Stimulated activated CD4-positive, alpha-beta T cell treated with anti-CD3 and anti-CD28 coated beads, Interleukin-4, amount 100 ng/mL, for 48 hours (primary cell): Measurements from ENCODE around the gene GGTLC1.
"Not testable (repeated sequence)": the region's sequence is repeated elsewhere in the genome, so short reads cannot be mapped to it uniquely, and the experiment has no call there.

Experiments used
- DNase-seq, 2 donors: peaks; one replicate each; pipeline ENCODE4 v3.0.0-alpha.2; 2020; ENCODE audit warnings: low read depth in 2 of 2

The GGTLC1 gene

DNA sequence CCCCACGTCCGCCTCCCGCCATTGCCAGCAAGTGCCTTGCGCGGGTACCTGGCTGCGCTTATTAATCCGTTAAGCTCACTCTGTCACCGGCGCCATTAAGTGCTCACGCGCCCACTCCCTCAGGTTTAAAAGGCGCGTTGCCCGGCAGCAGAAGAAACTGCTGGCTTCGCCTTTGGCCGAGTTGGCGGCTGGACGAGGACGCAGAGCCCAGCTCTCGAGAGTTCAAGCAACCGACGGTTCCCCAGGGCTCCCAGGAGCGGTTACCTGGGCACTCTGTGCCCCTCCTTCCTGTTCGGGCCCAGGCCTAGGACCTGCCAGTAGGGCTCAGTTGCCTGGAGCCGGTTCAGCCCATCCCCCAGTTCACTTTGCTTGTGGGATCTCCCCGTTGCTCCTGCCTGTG lies at the start of gene GGTLC1:
TSS of gene GGTLC1 (minus strand) at position 219 of the 400 bp plus-strand sequence. CDS start 2,168 bp downstream, outside the sequence.
- no peak for DNase-seq

DNA sequence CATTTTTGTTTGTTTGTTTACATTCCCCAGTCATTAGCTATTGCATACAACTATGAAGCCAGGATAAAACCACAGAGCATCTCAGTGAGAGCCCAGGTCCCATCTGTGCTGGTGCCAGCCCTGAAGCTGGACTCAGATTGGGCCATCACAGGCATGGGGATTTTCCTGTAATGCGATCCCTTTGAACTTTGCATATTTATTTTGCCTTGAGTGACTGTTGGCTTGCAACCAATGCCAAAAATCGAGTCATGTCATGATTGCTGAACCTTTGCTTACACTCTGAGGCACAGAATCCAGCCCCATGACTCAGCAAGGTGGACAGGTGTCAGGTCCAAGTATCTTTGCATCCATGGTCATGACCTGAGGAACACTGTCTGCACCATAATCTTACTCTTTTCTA lies 46.2 kb upstream of the GGTLC1 start:
- DNase-seq = no peak

DNA sequence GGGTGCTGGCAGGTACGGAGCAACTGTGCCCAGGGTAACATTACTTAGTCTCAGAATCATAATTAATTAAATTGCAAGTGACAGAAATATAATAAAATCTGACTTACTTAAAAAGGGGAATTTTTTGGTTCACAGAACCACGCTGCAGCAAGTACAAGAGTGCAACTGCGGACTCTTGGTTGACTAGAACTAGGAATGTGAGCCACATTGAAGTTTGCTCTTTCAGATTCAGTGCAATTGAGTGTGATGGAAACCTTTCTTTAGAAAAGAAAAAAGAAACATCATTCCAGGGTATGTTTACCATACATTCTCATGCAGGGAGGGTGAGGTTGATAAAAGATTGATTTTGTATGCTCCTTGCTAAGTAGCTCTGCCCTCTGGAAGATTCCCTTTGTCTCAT lies 45.0 kb upstream of the GGTLC1 start:
- DNase-seq = no peak

DNA sequence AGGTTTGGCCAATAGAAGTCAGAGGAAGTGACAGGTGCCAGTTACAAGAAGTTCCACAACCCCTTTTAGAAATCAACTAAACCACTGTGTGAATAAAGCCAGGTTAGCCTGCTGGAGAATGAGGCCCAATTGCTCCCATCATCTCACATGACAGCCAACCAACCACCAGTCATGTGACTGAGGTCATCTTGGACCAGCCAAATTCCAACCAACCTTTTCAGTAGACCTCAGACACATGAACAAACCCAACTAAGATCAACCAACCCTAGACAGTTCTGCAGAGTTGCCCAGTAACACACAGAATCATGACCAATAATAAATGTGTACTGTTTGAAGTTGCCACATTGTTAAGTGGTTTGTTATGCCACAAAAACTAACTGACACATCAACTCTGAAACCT lies 44.6 kb upstream of the GGTLC1 start:
- no peak for DNase-seq

DNA sequence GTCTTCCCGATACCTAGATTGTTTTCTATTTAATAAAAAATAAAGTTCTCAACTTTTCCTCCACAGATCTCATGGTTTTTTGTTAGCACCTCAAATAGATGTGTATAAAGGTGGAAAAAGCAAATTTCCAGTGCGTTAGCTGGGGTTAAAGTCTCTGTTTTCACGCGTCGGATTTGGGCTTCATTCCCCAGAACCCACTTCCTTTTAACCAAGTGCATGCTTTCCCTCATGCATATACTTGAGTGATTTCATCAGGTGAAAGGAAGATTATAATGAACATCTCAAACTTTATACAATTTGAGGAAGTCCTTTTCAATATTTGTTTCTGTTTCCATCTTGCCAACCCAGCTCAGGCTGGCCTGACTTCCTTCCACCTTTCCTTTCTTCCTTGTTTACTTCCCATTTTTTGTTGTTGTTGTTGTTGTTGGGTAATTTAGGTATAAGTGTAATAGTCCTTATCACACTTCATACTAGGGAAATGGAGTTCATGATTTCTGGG lies 43.9 kb upstream of the GGTLC1 start:
- DNase-seq = no peak

DNA sequence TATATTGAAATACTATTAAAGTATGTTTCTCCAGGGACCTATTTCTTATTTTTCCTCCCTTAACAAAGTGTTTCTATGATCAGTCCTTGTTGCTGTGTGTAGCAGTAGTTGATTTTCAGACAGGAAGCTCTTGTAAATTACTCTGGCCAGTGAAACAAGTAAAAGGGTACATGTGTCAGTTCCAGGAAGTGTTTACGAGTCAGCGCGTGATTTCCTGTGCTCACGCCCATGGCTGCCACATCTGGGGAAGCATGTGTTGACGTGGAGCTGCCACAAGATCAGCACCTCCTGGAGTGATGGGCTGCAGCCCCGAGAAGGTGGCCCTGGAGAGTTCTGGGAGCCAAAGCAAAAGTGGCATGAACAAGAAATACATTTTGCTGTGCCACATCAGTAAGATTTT lies 38.6 kb upstream of the GGTLC1 start:
- peak; percentile 45 to 55 for DNase-seq

DNA sequence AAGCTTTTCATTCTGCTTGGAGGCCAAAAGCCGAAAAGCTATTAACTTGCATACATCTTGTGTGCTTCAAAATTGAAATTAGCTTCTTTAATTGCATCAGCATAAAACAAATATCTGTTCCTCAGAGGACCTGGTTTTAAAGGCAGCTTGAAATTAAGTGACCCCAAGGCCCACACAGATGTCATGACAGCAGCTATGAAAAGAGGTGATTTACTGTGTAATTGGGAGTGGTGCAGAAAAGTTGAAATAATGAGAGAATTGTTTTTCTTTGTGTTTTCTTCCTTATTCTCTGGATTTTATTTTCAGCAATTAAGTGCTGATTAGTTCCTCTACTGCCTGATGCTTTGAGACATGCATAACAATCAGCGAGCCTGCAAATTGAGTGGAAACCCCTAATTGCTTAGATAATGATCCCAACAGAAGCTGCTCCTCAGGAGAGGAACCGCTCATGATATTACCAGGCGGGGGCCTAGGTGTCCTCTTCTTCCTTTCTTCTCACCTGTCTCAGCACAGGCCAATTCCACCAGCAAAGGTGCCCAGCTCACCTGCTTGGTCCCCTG lies 34.1 kb upstream of the GGTLC1 start:
- no peak for DNase-seq

DNA sequence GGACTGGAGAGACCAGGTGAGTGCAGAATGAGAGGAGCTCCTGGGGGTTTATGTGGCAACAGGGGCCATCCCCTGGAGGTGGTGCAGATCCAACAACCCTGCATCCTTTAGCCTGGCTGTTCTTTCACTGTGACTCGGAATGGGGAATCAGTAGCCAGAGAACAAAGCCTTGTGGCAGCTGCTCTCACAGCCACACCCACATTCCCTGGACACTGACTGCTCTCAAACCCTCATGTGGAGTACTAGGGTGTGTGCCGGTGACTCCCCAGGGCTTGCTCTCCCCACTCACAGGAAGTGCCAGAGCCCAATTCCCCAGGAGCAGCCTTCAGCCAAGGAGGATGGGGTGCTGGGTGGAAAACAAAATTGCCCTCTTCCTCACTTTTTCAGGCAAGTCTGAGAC lies 30.2 kb upstream of the GGTLC1 start:
- no peak for DNase-seq

DNA sequence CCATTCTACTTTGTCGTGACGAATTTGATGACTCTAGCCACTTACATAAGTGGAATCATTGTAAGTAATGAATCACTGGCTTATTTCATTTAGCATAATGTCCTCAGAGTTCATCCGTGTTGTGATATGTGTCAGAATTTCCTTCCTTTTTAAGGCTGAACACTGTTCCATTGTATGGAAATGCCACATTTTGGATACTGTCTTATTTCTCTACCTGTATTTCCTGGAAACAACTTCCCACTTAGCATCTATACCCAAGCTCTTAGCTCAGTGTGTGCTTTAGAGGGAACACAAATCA lies 28.8 kb upstream of the GGTLC1 start:
- DNase-seq = no peak

DNA sequence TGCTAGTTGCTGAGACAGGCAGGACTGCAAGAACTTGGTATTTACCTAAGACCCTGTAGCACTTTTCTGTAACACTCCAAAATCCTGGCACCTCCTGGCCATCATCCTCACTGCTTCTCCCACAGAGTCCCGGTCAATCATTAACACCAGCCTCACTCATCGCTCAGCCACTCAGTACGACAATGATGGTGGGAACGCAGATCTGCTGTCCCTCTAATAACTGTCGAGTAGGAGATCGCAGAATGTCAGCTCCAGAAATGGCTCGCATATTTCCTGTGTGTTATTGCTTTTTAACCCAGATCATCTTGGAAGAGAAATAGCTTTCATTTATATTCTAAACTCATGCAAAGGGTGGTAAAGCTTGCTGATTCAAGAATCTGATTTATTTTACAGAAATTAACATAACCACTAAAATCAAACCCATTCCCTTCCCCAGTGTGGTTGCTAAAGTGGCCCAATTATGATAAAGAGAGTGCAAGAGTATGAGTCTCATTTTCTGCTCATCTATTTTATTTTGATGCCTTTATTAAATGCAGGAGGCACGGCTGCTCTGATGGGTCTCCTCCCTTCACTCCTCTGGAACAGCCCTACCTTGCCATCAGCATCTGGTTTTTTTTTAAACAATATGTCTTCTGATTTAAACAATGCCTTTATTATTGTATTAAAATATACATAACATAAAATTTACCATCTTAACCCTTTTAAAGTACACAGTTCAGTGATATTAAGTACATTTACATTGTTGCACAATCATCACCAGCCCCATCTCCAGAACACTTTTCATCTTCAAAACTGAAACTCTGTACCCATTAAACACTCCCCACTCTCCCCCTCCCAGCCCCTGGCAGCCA lies 28.3 kb upstream of the GGTLC1 start:
- DNase-seq = no peak

DNA sequence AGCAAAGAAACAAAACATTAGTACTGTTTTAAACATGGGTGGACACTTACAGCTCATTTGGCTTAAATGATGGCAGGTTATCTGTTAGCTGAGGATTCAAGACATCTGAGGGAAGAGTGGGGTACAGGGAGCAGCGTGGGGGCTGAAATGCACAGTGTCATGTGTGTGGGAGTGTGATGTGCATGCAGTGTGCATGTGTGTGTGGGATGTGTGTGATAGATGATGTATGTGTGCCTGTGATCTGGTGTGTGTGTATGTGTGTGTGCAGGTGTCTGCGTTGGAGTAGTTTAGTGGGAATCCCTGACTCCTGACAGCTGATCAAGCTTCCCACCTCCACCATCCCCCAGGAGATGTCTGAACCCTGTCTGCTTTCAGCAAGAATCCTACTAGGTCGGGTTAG lies 25.4 kb upstream of the GGTLC1 start:
- DNase-seq = no peak

DNA sequence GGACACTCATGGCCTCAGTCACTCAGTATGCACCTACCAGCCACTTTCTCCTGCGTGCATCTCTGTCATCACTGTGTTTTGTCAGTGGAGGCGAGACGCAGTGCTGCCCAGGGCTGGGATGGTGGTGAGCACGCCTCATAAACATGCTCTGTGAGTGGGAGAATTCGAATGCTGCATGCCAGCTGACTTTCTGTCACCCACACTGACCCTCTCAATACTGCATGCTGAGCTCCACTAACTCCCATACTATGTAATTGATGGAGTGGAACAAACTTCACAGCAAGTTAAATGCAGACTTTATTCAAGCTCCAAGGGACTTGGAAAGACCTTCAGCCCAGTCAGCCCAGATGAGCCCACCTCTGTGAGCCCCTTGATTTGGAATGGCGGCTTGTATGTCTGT lies 22.7 kb upstream of the GGTLC1 start:
- no peak for DNase-seq

DNA sequence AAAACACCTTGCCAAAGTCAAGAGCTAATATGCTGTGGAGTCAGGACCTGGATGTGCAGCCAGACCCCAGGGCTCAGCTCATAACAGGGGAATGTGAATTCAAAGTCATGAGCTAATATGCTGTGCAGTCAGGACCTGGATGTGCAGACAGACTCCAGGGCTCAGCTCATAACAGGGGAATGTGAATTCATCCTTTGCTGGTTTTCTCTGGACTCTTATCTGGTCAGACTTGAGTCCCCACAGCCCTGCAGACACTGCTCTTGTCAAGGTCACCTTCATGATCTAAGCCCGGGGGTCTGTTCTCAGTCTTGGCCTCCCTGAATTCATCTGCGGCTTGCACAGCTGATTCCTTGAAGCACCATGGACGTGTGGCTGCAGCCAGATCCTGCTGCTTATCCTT lies 19.2 kb upstream of the GGTLC1 start:
- DNase-seq = no peak

DNA sequence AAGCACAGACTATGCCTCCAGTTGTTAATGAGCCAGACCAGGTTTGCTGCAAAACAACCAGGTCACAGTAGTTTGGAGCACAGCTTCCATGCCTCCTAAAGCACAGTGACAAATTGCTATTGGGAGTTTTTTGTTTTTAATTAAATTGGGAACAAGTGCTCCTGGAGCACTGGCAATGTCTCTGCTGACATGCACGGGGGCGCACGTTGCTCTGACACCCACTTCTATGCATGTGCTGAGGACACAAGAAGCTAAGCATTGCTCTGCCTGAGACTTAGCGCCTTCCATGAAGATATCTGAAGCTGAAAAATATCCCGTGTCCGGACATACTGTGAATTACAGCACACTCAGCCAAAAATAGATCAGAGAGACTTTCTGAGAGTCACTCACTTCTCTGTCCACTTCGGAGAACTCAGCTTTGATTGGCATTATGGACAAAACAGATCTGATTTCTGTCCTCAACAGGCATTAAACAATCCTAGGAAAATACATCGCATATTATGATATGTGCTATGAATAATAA lies 18.6 kb upstream of the GGTLC1 start:
- no peak for DNase-seq

DNA sequence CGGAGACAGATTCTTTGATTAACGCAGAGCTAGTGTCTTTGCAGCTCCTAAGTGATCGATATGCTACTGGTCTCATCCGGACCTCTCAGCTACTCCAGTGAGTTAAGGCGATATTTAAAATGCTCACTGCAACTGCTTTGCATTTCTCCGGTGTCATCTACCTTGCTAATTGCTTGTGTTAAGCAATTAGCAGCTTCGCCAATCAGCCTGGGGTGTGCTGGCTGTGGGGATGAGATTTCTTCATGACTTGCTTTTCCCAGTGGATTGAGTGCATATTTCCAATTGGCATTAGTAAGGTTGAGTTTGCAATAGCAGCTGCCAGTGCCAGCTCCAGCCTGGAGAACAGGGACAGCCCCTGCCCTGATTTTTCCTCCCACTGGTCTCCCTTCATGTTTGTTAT lies 18.0 kb upstream of the GGTLC1 start:
- no peak for DNase-seq

DNA sequence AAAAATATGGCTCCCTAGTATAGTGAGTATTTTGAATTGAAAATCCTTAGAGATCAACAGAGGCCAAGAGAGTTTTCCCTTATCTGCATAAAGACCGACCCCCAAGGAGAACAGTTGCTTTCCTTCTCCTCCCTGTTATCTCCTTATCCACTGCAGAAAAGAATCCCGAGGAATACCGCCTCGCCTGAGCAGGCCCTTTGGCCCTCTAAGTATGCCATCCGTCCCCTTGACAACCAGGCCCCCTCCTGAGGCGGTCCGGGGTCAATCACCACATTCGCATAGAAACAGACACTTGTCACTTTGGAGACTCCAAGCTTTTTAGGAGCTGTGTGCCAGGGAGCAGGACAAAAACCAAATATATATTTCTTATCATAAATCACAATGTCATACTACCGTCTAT lies 15.9 kb upstream of the GGTLC1 start:
- no peak for DNase-seq

DNA sequence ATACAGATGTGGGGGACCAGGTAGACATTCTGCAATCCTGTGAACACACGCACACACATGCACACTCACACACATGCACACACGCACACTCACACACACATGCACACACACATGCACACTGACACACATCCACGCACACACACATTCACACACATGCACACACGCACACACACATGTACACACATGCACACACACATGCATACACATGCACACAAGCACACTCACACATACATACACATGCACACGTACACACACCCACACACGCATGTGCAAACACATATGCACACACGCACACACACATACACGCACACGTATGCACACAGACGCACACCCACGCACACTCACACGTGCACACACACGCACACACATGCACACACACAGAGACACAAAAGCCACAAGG lies 14.3 kb upstream of the GGTLC1 start:
- no peak for DNase-seq

DNA sequence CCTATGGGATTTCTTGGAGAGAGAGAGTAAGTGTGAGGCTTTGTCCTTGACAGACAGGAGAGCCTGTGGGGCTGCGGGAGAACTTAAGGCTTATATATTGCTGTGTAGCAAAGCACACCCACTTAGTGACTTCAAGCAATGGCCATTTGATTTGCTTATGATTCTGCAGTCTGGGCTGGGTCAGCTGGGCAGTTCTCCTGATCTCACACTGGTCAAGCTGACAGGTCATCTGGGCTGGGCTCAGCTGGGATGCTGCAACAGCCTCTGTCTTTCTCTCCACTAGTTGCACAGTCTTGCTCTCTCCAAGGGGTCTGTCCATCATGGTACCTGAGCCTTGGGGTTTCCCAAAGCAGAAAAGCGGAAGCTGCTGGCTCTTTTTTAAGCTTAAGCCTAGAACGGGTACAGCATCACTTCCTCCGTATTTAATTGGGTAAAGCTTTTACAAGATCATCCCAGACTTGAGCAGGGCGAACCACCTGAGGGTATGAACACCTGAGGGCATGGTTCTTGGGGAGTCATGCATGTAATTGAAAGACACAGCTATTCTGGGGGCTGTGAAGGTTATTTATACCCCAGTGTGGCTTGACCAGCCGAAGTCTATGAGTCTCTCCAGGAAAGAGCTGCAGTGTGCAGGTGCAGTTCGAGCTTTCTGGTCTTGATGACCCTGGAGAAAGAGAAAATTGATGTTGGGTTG lies 13.3 kb upstream of the GGTLC1 start:
- no peak for DNase-seq

DNA sequence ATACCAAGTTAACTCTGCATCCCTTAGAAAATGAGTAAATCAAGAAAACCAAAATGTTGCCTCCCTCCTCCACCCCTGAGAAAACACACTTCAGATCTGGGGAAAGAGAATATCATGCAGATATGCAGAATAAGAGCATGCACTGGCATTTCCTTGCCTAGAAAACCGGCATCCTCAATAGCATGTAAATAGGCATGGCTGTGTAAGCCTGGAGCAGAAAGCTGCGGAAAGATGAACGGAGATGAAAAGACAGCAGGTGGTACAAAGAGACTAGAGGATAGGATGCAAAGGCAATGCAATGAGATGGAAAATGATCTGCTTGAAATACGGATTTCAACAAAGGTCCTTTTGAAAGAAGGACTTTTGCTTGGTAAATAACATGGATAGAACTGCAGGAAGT lies 10.3 kb upstream of the GGTLC1 start:
- no peak for DNase-seq

DNA sequence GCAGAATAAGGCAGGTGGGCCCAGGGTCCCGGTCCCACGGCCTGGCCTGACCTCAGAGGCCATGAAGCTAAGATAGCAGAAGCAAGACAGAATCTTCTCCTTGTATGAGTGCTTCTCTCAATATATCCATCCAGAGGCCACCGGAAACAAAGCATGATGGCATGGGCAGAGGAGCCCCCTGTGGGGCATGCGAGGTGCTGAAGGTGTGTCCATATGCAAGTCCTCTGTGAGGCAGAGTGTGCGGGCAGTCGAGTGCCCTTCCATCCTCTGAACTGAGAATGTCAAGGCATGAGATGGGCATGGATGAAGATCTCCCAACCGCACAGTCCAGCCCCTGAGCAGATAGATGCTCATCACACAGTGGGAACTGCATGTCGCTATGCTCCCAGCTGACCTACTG lies 9.8 kb upstream of the GGTLC1 start:
- no peak for DNase-seq

DNA sequence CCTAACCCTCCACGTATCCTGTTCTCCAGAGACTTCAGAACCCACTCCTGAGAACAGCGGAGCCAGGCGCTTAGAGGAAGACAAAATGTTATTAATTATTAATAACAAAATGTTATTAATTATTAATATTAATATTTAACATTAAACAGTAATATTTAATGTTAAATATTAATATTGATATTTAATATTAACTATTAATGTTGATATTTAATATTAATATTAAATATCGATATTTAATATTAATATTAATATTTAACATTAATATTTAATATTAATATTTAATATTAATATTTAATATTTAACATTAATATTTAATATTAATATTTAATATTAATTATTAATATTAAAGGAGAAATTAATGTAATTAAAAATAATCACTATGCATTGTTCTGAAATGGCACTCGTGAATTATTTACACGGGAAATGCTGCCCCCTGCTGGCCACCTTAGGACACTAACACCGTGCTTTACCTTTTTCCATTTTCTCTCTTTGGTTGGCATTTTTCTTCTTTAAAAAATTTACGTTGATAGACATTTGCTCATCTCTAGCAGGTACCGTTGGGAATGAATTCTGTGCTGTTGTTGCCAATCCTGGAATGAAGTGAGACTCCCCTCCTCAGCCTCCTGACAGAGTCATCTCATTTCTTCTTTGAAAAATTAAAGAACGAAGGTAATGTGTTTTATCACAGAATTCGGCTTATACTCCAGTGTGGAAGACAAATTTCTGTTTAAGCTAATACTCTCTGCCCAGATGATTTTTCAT lies 7.5 kb upstream of the GGTLC1 start:
- peak; percentile 47 to 63 for DNase-seq

DNA sequence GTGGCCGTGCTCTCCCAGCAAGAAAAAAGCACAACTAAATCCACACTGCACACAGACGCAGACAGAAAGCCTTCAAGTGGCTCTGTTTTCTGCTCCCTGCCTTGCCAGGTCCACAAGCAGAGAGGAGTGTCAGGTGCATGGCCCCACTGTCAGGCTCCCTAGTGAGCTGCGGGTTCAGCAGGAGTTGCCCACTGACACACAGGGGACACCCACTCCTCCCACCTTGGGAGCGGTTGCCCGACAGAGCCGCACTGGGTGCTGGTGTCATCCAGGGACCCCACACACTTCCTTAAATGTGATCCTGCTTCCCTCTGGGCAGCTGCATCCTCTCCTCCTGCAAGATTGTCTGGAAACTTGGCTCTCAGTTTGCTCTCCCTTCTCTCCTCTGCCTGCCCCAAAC lies 6.7 kb upstream of the GGTLC1 start:
- not testable (repeated sequence) for DNase-seq
